Stimulated activated CD4-positive, alpha-beta T cell treated with anti-CD3 and anti-CD28 coated beads, TNF-alpha, amount 100 ng/mL, for 24 hours (primary cell): Measurements from ENCODE around the gene BMP7.
"Not testable (repeated sequence)": the region's sequence is repeated elsewhere in the genome, so short reads cannot be mapped to it uniquely, and the experiment has no call there.

Experiments used
- DNase-seq, 3 experiments: peaks; one replicate each; pipeline ENCODE4 v3.0.0-alpha.2; 2020; ENCODE audit warnings: low read depth in 3 of 3

The BMP7 gene

GRCh38 chr20:57287901-57288300 is 21.5 kb upstream of the BMP7 start:
- DNase-seq, result no peak

- DNase-seq, result no peak
Measured at GRCh38 chr20:57287007-57287880, 20.8 kb upstream of the BMP7 start.

- no peak for DNase-seq
Measured at GRCh38 chr20:57283860-57284259, 17.4 kb upstream of the BMP7 start.

GRCh38 chr20:57282670-57283361 is 16.4 kb upstream of the BMP7 start:
- DNase-seq, result no peak

GRCh38 chr20:57281900-57282299 is 15.5 kb upstream of the BMP7 start:
- no peak for DNase-seq

GRCh38 chr20:57280221-57280620 is 13.8 kb upstream of the BMP7 start:
- DNase-seq, result no peak

- not testable (repeated sequence) for DNase-seq
Measured at GRCh38 chr20:57279548-57279947, 13.1 kb upstream of the BMP7 start.

- no peak for DNase-seq
Measured at GRCh38 chr20:57278457-57278856, 12.0 kb upstream of the BMP7 start.

- no peak for DNase-seq
Measured at GRCh38 chr20:57277398-57278105, 11.1 kb upstream of the BMP7 start.

- DNase-seq, result no peak
Measured at GRCh38 chr20:57276221-57276620, 9.8 kb upstream of the BMP7 start.

GRCh38 chr20:57275813-57276212 is 9.4 kb upstream of the BMP7 start:
- no peak for DNase-seq

- DNase-seq, result no peak
Measured at GRCh38 chr20:57275334-57275733, 8.9 kb upstream of the BMP7 start.

GRCh38 chr20:57274846-57275245 is 8.4 kb upstream of the BMP7 start:
- DNase-seq, result no peak

GRCh38 chr20:57274299-57274698 is 7.9 kb upstream of the BMP7 start:
- no peak for DNase-seq

GRCh38 chr20:57272883-57273535 is 6.6 kb upstream of the BMP7 start:
- no peak for DNase-seq

GRCh38 chr20:57270204-57270984 is 4.0 kb upstream of the BMP7 start:
- no peak for DNase-seq

- DNase-seq, result no peak
Measured at GRCh38 chr20:57269148-57269984, 2.9 kb upstream of the BMP7 start.

- no peak for DNase-seq
Measured at GRCh38 chr20:57268399-57269076, 2.1 kb upstream of the BMP7 start.

- DNase-seq, result no peak
Measured at GRCh38 chr20:57267158-57267821, 849 bp upstream of the BMP7 start.
